DMS53 treated with DMSO at 0.1 percent for 48 hours (cell line): Measurements from ENCODE around the gene ITGB2.

Experiments
- DNase-seq: peaks from one replicate; lab custom pipeline; 2025; ENCODE audit not compliant: unreplicated experiment; lab: John Stamatoyannopoulos, UW

Gene ITGB2

GRCh38 chr21:44898851-44899767, 21.6 kb downstream of the ITGB2 start:
- DNase-seq, result no peak

- no peak for DNase-seq
Observed at GRCh38 chr21:44898011-44898488, 22.6 kb downstream of the ITGB2 start.

- DNase-seq, result no peak
Observed at GRCh38 chr21:44897326-44898010, 23.2 kb downstream of the ITGB2 start.

- no peak for DNase-seq
Observed at GRCh38 chr21:44896561-44897286, 24.0 kb downstream of the ITGB2 start.

- no peak for DNase-seq
Observed at GRCh38 chr21:44895859-44896258, 24.8 kb downstream of the ITGB2 start.

- DNase-seq, result no peak
Observed at GRCh38 chr21:44894687-44895302, 25.9 kb downstream of the ITGB2 start.

- no peak for DNase-seq
Observed at GRCh38 chr21:44893948-44894656, 26.6 kb downstream of the ITGB2 start.

GRCh38 chr21:44893278-44893556, 27.5 kb downstream of the ITGB2 start:
- no peak for DNase-seq

GRCh38 chr21:44892536-44893277, 28.0 kb downstream of the ITGB2 start:
- no peak for DNase-seq

- no peak for DNase-seq
Observed at GRCh38 chr21:44892095-44892494, 28.6 kb downstream of the ITGB2 start.

GRCh38 chr21:44891631-44892031, 29.1 kb downstream of the ITGB2 start:
- no peak for DNase-seq

- no peak for DNase-seq
Observed at GRCh38 chr21:44890961-44891541, 29.6 kb downstream of the ITGB2 start.

GRCh38 chr21:44890338-44890931, 30.3 kb downstream of the ITGB2 start:
- no peak for DNase-seq

- DNase-seq, result no peak
Observed at GRCh38 chr21:44889625-44890337, 30.9 kb downstream of the ITGB2 start.

GRCh38 chr21:44888581-44889550, 31.8 kb downstream of the ITGB2 start:
- DNase-seq, result no peak

GRCh38 chr21:44887807-44888580, 32.7 kb downstream of the ITGB2 start:
- no peak for DNase-seq
